Neural cell (in vitro differentiated cells): Measurements from ENCODE around the gene RFX2. TPM values are rescaled to one million over a fixed set of nuclear protein-coding genes. Genes with fewer than 3 reads are reported as not detected.

Source experiments
- H2AFZ ChIP-seq: fragments of 200-600, 300-800 bp; sonication (generic), shearing (Covaris generic); 2 replicates; pipeline ENCODE4 v1.6.0; 2014; ENCODE audit warnings: low read depth, mild to moderate bottlenecking, antibody characterized with exemption, low read length, moderate library complexity
- H3F3A ChIP-seq: fragments of 200-600 bp; shearing (Covaris generic); 2 replicates; pipeline ENCODE4 v1.6.1; 2016; ENCODE audit warnings: mild to moderate bottlenecking, moderate library complexity, mixed read lengths, antibody characterized with exemption, low read length; ENCODE audit not compliant: insufficient read depth, poor library complexity, severe bottlenecking
- H3K27ac ChIP-seq: fragments of 200-600, 300-800 bp; sonication (generic), shearing (Covaris generic); 2 replicates; pipeline ENCODE4 v1.5.1; 2014; ENCODE audit warnings: mild to moderate bottlenecking, low read length, moderate library complexity
- H3K27me3 ChIP-seq: fragments of 300-800, 200-600 bp; sonication (generic), shearing (Covaris generic); 2 replicates; pipeline ENCODE4 v1.6.0; 2014; ENCODE audit warnings: mild to moderate bottlenecking, low read depth, low read length, moderate library complexity; ENCODE audit not compliant: insufficient read depth
- H3K36me3 ChIP-seq: fragments of 300-800, 200-600 bp; sonication (generic), shearing (Covaris generic); 2 replicates; pipeline ENCODE4 v1.5.1; 2014; ENCODE audit warnings: mild to moderate bottlenecking, antibody characterized with exemption, low read length, moderate library complexity; ENCODE audit not compliant: insufficient read depth
- H3K4me2 ChIP-seq: fragments of 300-800, 200-600 bp; sonication (generic), shearing (Covaris generic); 2 replicates; pipeline ENCODE4 v1.6.0; 2014; ENCODE audit warnings: mild to moderate bottlenecking, low read length
- H3K4me3 ChIP-seq: fragments of 300-800, 200-600 bp; sonication (generic), shearing (Covaris generic); 2 replicates; pipeline ENCODE4 v1.5.1; 2014; ENCODE audit warnings: mild to moderate bottlenecking, low read length, moderate library complexity
- H3K79me2 ChIP-seq: fragments of 200-600 bp; shearing (Covaris generic); replicated peaks from 2 replicates; pipeline ENCODE4 v1.6.0; 2014; ENCODE audit warnings: mild to moderate bottlenecking, low read length, moderate library complexity; ENCODE audit not compliant: insufficient read depth
- H3K9ac ChIP-seq: fragments of 300-800, 200-600 bp; sonication (generic), shearing (Covaris generic); 2 replicates; pipeline ENCODE4 v1.6.1; 2016; ENCODE audit warnings: mild to moderate bottlenecking, low read length, mixed read lengths
- H3K9me2 ChIP-seq: fragments of 200-600 bp; shearing (Covaris generic); 2 replicates; pipeline ENCODE4 v1.6.1; 2016; ENCODE audit warnings: mild to moderate bottlenecking, low read length, mixed read lengths; ENCODE audit not compliant: insufficient read depth
- H3K9me3 ChIP-seq: fragments of 200-600, 300-800 bp; sonication (generic), shearing (Covaris generic); 2 replicates; pipeline ENCODE4 v1.6.1; 2016; ENCODE audit warnings: mild to moderate bottlenecking, mixed run types, low read length, moderate library complexity, mixed read lengths
- H4K20me1 ChIP-seq: fragments of 200-600 bp; shearing (Covaris generic); 2 replicates; pipeline ENCODE4 v1.6.1; 2016; ENCODE audit warnings: mild to moderate bottlenecking, mixed run types; ENCODE audit not compliant: insufficient read depth
- EP300 ChIP-seq: fragments of 450-650 bp; conservative IDR thresholded peaks from 2 replicates; pipeline ENCODE4 v1.6.1; 2014; ENCODE audit warnings: antibody characterized with exemption, mild to moderate bottlenecking, moderate library complexity; ENCODE audit not compliant: poor library complexity, severe bottlenecking
- EZH2 ChIP-seq: fragments of 200-600, 300-800 bp; shearing (Covaris generic), sonication (generic); IDR thresholded peaks from 2 replicates; pipeline ENCODE4 v1.6.1; 2014; ENCODE audit warnings: antibody characterized with exemption, low read length, borderline replicate concordance, mild to moderate bottlenecking; ENCODE audit not compliant: insufficient read depth, poor library complexity, severe bottlenecking
- MXI1 ChIP-seq: fragments of 450-650 bp; conservative IDR thresholded peaks from 2 replicates; pipeline ENCODE4 v1.6.1; 2014; ENCODE audit warnings: antibody characterized with exemption, mild to moderate bottlenecking; ENCODE audit not compliant: poor library complexity, severe bottlenecking
- POLR2AphosphoS5 ChIP-seq: IDR thresholded peaks from 2 replicates; pipeline ENCODE4 v1.6.1; 2012
- RAD21 ChIP-seq: fragments of 450-650 bp; conservative IDR thresholded peaks from 2 replicates; pipeline ENCODE4 v1.6.1; 2014; ENCODE audit warnings: antibody characterized with exemption, mild to moderate bottlenecking, moderate library complexity
- SMC3 ChIP-seq: fragments of 450-650 bp; conservative IDR thresholded peaks from 2 replicates; pipeline ENCODE4 v1.6.1; 2014; ENCODE audit warnings: antibody characterized with exemption, mild to moderate bottlenecking, moderate library complexity; ENCODE audit not compliant: poor library complexity
- TAF1 ChIP-seq: IDR thresholded peaks from 2 replicates; pipeline ENCODE4 v1.6.1; 2012; ENCODE audit warnings: low read depth
- polyA plus RNA-seq: library from polyadenylated mRNA; depleted of rRNA; stranded (reverse); fragments of >200 nt; gene quantifications from 2 replicates; pipeline ENCODE4 v1.2.3, GENCODE V29; 2014
- TF ChIP-seq, protein P1 (sequence below): IDR thresholded peaks from 2 replicates; pipeline ENCODE4 v1.6.1; 2012; ENCODE audit warnings: borderline replicate concordance
- TF ChIP-seq, protein P2 (sequence below): fragments of 450-650 bp; IDR thresholded peaks from 2 replicates; pipeline ENCODE4 v1.5.1; 2014; ENCODE audit warnings: antibody characterized with exemption, mild to moderate bottlenecking, moderate library complexity; ENCODE audit not compliant: poor library complexity, severe bottlenecking

Gene RFX2
- polyA plus RNA-seq, 1 donor from 2014 or later: 0.69 TPM

DNA sequence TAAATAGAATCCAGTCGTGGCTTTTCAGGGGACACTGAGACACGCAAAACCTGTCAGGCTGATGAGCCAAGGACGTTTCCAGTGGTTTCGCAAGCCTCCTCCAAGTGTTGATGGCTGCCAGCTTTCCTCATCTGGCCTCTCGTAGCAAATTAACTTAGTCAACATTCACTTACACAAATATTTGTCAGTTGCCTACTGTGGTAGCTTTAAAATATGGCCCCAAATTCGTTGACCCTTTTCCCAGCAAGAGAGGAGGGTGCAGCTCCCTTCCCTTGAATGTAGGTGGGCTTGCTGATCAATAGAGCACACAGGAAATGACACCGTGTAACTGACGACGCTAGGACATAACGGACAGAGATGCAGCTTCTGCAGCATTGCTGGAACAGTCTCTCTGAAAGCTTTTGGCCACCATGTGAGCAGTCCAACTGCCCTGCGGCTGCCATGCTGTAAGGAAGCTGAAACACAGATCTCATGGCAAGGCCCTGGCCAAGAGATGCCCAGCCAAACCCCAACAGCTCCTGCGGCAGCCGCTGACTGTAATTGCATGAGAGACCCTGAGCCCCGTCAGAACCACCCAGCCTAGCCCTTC, 126.8 kb downstream of the RFX2 start:
- no peaks in the 10 kb centered on the region for H3F3A ChIP-seq
- no peaks in the 10 kb centered on the region for H3K27me3 ChIP-seq
- no peaks in the 10 kb centered on the region for H3K36me3 ChIP-seq
- TF ChIP-seq, protein P1, sequence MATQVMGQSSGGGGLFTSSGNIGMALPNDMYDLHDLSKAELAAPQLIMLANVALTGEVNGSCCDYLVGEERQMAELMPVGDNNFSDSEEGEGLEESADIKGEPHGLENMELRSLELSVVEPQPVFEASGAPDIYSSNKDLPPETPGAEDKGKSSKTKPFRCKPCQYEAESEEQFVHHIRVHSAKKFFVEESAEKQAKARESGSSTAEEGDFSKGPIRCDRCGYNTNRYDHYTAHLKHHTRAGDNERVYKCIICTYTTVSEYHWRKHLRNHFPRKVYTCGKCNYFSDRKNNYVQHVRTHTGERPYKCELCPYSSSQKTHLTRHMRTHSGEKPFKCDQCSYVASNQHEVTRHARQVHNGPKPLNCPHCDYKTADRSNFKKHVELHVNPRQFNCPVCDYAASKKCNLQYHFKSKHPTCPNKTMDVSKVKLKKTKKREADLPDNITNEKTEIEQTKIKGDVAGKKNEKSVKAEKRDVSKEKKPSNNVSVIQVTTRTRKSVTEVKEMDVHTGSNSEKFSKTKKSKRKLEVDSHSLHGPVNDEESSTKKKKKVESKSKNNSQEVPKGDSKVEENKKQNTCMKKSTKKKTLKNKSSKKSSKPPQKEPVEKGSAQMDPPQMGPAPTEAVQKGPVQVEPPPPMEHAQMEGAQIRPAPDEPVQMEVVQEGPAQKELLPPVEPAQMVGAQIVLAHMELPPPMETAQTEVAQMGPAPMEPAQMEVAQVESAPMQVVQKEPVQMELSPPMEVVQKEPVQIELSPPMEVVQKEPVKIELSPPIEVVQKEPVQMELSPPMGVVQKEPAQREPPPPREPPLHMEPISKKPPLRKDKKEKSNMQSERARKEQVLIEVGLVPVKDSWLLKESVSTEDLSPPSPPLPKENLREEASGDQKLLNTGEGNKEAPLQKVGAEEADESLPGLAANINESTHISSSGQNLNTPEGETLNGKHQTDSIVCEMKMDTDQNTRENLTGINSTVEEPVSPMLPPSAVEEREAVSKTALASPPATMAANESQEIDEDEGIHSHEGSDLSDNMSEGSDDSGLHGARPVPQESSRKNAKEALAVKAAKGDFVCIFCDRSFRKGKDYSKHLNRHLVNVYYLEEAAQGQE: no peak
- TF ChIP-seq RAD21: no peak
- TF ChIP-seq MXI1: no peak
- TF ChIP-seq EP300: no peak
- no peak for TF ChIP-seq TAF1
- TF ChIP-seq, protein P2, sequence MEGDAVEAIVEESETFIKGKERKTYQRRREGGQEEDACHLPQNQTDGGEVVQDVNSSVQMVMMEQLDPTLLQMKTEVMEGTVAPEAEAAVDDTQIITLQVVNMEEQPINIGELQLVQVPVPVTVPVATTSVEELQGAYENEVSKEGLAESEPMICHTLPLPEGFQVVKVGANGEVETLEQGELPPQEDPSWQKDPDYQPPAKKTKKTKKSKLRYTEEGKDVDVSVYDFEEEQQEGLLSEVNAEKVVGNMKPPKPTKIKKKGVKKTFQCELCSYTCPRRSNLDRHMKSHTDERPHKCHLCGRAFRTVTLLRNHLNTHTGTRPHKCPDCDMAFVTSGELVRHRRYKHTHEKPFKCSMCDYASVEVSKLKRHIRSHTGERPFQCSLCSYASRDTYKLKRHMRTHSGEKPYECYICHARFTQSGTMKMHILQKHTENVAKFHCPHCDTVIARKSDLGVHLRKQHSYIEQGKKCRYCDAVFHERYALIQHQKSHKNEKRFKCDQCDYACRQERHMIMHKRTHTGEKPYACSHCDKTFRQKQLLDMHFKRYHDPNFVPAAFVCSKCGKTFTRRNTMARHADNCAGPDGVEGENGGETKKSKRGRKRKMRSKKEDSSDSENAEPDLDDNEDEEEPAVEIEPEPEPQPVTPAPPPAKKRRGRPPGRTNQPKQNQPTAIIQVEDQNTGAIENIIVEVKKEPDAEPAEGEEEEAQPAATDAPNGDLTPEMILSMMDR: no peak
- no peak for TF ChIP-seq EZH2
- TF ChIP-seq SMC3: no peak
- no peak for TF ChIP-seq POLR2AphosphoS5
- H3K79me2 ChIP-seq: no peaks in the 10 kb centered on the region
- H3K9me2 ChIP-seq: no peaks in the 10 kb centered on the region
- no peak overlapping the region for H3K9ac ChIP-seq
- H3K9me3 ChIP-seq: no peaks in the 10 kb centered on the region
- H3K4me3 ChIP-seq: no peak overlapping the region
- H3K27ac ChIP-seq: no peak overlapping the region
- H4K20me1 ChIP-seq: no peaks in the 10 kb centered on the region
- H3K4me2 ChIP-seq: no peak overlapping the region
- H2AFZ ChIP-seq: no peak overlapping the region

DNA sequence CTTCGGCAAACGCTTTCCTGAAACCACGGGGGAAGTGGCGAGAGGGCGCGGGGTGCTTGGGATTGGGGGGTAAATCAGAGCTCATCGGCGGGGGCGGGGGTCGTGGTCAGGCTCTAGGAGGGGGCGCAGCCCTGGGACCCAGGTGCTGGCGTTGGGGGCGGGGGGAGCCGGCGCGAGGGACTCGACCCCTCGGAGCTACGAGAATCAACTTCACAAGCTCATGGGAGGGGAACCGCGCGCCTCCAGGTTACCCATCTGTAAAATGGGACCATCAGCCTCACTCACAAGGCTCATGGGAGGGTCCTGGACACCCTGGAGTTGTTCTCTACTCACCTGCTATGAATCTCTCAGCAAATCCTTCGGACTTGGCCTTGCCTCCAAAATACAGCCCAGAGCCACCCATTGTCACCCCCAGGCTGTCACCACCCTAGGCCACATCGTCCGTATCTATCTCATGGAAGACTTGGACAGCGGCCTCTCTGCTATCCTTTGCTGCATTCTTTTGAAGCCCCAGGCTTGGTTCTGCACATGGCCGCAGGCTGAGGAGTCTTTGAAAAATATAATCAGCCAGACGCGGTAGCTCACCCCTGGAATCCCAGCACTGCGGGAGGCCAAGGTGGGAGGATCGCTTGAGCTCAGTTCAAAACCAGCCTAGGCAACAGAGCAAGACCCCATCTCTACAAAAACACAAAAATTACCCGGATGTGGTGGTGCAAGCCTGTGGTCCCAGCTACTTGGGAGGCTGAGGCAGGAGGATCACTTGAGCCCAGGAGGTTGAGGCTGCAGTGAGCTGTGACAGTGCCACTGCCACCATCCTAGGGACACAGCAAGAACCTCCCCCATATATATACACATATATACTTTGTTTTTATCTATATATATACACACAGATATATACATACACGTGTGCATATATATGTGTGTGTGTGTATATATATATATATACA, 131.4 kb downstream of the RFX2 start:
- Histone ChIP-seq H3K4me3 (peak overlapping the region; percentile 98), H3K9ac (peak overlapping the region; percentile 70), H4K20me1 (no peaks in the 10 kb centered on the region), H3F3A (no peaks in the 10 kb centered on the region), H3K9me3 (no peaks in the 10 kb centered on the region), H2AFZ (peak overlapping the region; percentile 87), H3K36me3 (no peaks in the 10 kb centered on the region), H3K9me2 (no peaks in the 10 kb centered on the region), H3K27me3 (no peaks in the 10 kb centered on the region), H3K27ac (peak overlapping the region; percentile 54), H3K79me2 (peaks cover 38% of the 10 kb centered on the region), H3K4me2 (peak overlapping the region; percentile 57)
- TF ChIP-seq MXI1 (no peak), POLR2AphosphoS5 (no peak), SMC3 (no peak)
